GM19438 (cell line): Measurements from ENCODE around the gene ISOC2.

Experiments
- ATAC-seq: cut with Tn5 transposase; IDR thresholded peaks from one replicate; pipeline ENCODE4 v1.9.1; 2021; ENCODE audit warnings: low read depth; ENCODE audit not compliant: unreplicated experiment

Gene ISOC2

GRCh38 chr19:55479451-55480230, 18.2 kb upstream of the ISOC2 start:
- ATAC-seq, result no peak

- no peak for ATAC-seq
These were observed 17.6 kb upstream of the ISOC2 start for GRCh38 chr19:55479045-55479444.

GRCh38 chr19:55478364-55478763, 16.9 kb upstream of the ISOC2 start:
- ATAC-seq, result no peak

GRCh38 chr19:55477905-55478304, 16.5 kb upstream of the ISOC2 start:
- ATAC-seq, result no peak

GRCh38 chr19:55476100-55476775, 14.8 kb upstream of the ISOC2 start, which contains the start of gene ZNF628:
ZNF628 (plus strand) TSS chr19:55476617; CDS start chr19:55479911, 3,294 bp downstream.
- ATAC-seq, result peak; percentile 83

GRCh38 chr19:55474269-55475265, 13.1 kb upstream of the ISOC2 start:
- ATAC-seq, result no peak

GRCh38 chr19:55473225-55474012, 12.0 kb upstream of the ISOC2 start:
- ATAC-seq, result no peak

GRCh38 chr19:55472463-55472862, 11.0 kb upstream of the ISOC2 start:
- ATAC-seq, result no peak

- no peak for ATAC-seq
These were observed 9.8 kb upstream of the ISOC2 start for GRCh38 chr19:55471266-55471665.

GRCh38 chr19:55468054-55468393, 6.6 kb upstream of the ISOC2 start:
- ATAC-seq, result no peak

- no peak for ATAC-seq
These were observed 6.0 kb upstream of the ISOC2 start for GRCh38 chr19:55467236-55468053.

- no peak for ATAC-seq
These were observed 4.8 kb upstream of the ISOC2 start for GRCh38 chr19:55466241-55466614.

GRCh38 chr19:55465460-55466240, 4.2 kb upstream of the ISOC2 start:
- no peak for ATAC-seq

- ATAC-seq, result no peak
These were observed 3.2 kb upstream of the ISOC2 start, which contains the start of gene C19orf85 for GRCh38 chr19:55464662-55465054. C19orf85 (minus strand) TSS chr19:55464751; CDS start chr19:55464554, 197 bp downstream.

- ATAC-seq, result no peak
These were observed 2.7 kb upstream of the ISOC2 start for GRCh38 chr19:55464039-55464661.

- ATAC-seq, result no peak
These were observed 2.2 kb upstream of the ISOC2 start for GRCh38 chr19:55463583-55464031.

GRCh38 chr19:55462722-55463121, 1.3 kb upstream of the ISOC2 start:
- ATAC-seq, result no peak
